HepG2 (cell line): ENCODE measurements around the gene SHTN1. TPM values are rescaled to one million over a fixed set of nuclear protein-coding genes. Genes with fewer than 3 reads are reported as not detected.

ENCODE experiments used
- ATAC-seq: fragments of 200-7000 bp; cut with Tn5 transposase; 3 replicates; pipeline ENCODE4 v1.9.1; 2020; ENCODE audit warnings: mild to moderate bottlenecking, moderate library complexity
- BruUV-seq: library from RNA; stranded (reverse); fragments of 400-500 nt; replicated peaks from 2 replicates; lab custom pipeline; 2021; lab: Mats Ljungman, UMichigan
- CTCF ChIA-PET: fragments of 300-600 bp; formaldehyde crosslinking; extraction: SDS; loops from one replicate; lab custom pipeline; 2021; ENCODE audit warnings: low total read pairs, inconsistent platforms, low intra/inter-chr PET ratio; lab: Yijun Ruan, JAX
- POLR2A ChIA-PET: fragments of 350-600 bp; sonication (Branson Sonifier 250); formaldehyde crosslinking; loops from one replicate; lab custom pipeline; 2020; ENCODE audit warnings: antibody characterized with exemption, inconsistent platforms; lab: Yijun Ruan, JAX
- DNase-seq: peaks from one replicate; pipeline ENCODE4 v3.0.0-alpha.2; 2015; ENCODE audit warnings: low spot score
- FAIRE-seq: peaks from 3 replicates; lab custom pipeline; 2011; peaks lifted over from hg19 to GRCh38; lab: Jason Lieb, UNC
- H2AFZ ChIP-seq: one replicate; pipeline ENCODE4 v1.6.1; 2011; ENCODE audit warnings: low read length, inconsistent platforms
- H3K27ac ChIP-seq: fragments of 300-600 bp; 3 replicates; pipeline ENCODE4 v1.8.0; 2011; ENCODE audit warnings: mixed run types, mild to moderate bottlenecking, mixed read lengths, low read length, inconsistent platforms; ENCODE audit not compliant: insufficient read depth; ENCODE audit errors: extremely low read length
- H3K27me3 ChIP-seq, 2 experiments: fragments of 200-600 bp in 1 of 2; 2 replicates in 1 of 2; 3 replicates in 1 of 2; pipeline versions ENCODE4 v1.6.0 to v1.8.0; 2011; ENCODE audit warnings: low read length in 2 of 2, mild to moderate bottlenecking in 2 of 2, moderate library complexity in 2 of 2, inconsistent platforms in 1 of 2; ENCODE audit not compliant: insufficient read depth in 2 of 2, control insufficient read depth in 1 of 2
- H3K36me3 ChIP-seq, 2 experiments: fragments of 200-600 bp in 1 of 2; replicated peaks in 1 of 2; 2 replicates in 1 of 2; 3 replicates in 1 of 2; pipeline versions ENCODE4 v1.5.1 to v1.8.0; 2011; ENCODE audit warnings: low read length in 2 of 2, inconsistent platforms in 1 of 2; ENCODE audit not compliant: insufficient read depth in 2 of 2, control insufficient read depth in 1 of 2
- H3K4me1 ChIP-seq: 2 replicates; pipeline ENCODE4 v1.5.1; 2012; ENCODE audit warnings: low read length, inconsistent platforms; ENCODE audit not compliant: insufficient read depth
- H3K4me2 ChIP-seq: 2 replicates; pipeline ENCODE4 v1.6.0; 2011; ENCODE audit warnings: low read depth, low read length, inconsistent platforms
- H3K4me3 ChIP-seq, 3 experiments: fragments of 200-600 bp in 1 of 3; sonication (generic), shearing (Covaris generic) in 1 of 3; replicated peaks in 1 of 3; 2 replicates each; pipeline ENCODE4 v1.5.1; 2011 to 2016; ENCODE audit warnings: low read length in 3 of 3, inconsistent platforms in 2 of 3, low read depth in 2 of 3, mild to moderate bottlenecking in 2 of 3, control low read depth in 1 of 3, mixed read lengths in 1 of 3; ENCODE audit not compliant: insufficient read depth in 1 of 3
- H3K79me2 ChIP-seq: one replicate; pipeline ENCODE4 v1.6.1; 2011; ENCODE audit warnings: low read length, inconsistent platforms; ENCODE audit not compliant: insufficient read depth
- H3K9ac ChIP-seq: 2 replicates; pipeline ENCODE4 v1.6.0; 2011; ENCODE audit warnings: mild to moderate bottlenecking, low read depth, low read length, inconsistent platforms; ENCODE audit not compliant: insufficient read depth
- H3K9me3 ChIP-seq: 2 replicates; pipeline ENCODE4 v1.5.1; 2012; ENCODE audit warnings: mild to moderate bottlenecking, low read length
- H4K20me1 ChIP-seq: 2 replicates; pipeline ENCODE4 v1.6.0; 2011; ENCODE audit warnings: inconsistent platforms, mild to moderate bottlenecking, low read length, moderate library complexity; ENCODE audit not compliant: insufficient read depth
- DPF2 ChIP-seq: sonication (generic); formaldehyde crosslinking; IDR thresholded peaks from 2 replicates; pipeline ENCODE4 v1.4.0; 2020; ENCODE audit warnings: mild to moderate bottlenecking, low read depth, missing genetic modification reagents, borderline replicate concordance
- GTF3A ChIP-seq: sonication (generic); formaldehyde crosslinking; conservative IDR thresholded peaks from 2 replicates; pipeline ENCODE4 v1.4.0; 2020; ENCODE audit warnings: mild to moderate bottlenecking, missing genetic modification reagents
- HNF4G ChIP-seq, 2 experiments: sonication (generic) in 1 of 2; formaldehyde crosslinking in 1 of 2; IDR thresholded peaks; 2 replicates each; pipeline versions ENCODE4 v1.4.0 to v1.6.1; 2011 to 2020; ENCODE audit warnings: borderline replicate concordance in 2 of 2, low read depth in 2 of 2, mild to moderate bottlenecking in 2 of 2, low read length in 1 of 2, missing genetic modification reagents in 1 of 2, moderate library complexity in 1 of 2
- KAT2B ChIP-seq: fragments of 150-350 bp; IDR thresholded peaks from 2 replicates; pipeline ENCODE4 v1.6.1; 2014; ENCODE audit warnings: low read depth, low read length, borderline replicate concordance
- MTF2 ChIP-seq: sonication (generic); formaldehyde crosslinking; IDR thresholded peaks from 2 replicates; pipeline ENCODE4 v1.5.0; 2020; ENCODE audit warnings: missing genetic modification reagents, borderline replicate concordance
- NFYC ChIP-seq: IDR thresholded peaks from 2 replicates; pipeline ENCODE4 v1.6.1; 2016; ENCODE audit warnings: missing genetic modification reagents, missing compliant biosample characterization
- NR2F1 ChIP-seq, 2 experiments: fragments of 450-650 bp in 1 of 2; formaldehyde crosslinking in 1 of 2; IDR thresholded peaks; 2 replicates each; pipeline versions ENCODE4 v1.5.0 to v1.6.1; 2016 to 2020; ENCODE audit warnings: mild to moderate bottlenecking in 1 of 2, missing compliant biosample characterization in 1 of 2, missing genetic modification reagents in 1 of 2, moderate library complexity in 1 of 2
- PAXIP1 ChIP-seq: sonication (generic); formaldehyde crosslinking; conservative IDR thresholded peaks from 2 replicates; pipeline ENCODE4 v1.4.0; 2020; ENCODE audit warnings: mild to moderate bottlenecking, missing genetic modification reagents, moderate library complexity
- RCOR2 ChIP-seq: IDR thresholded peaks from 2 replicates; pipeline ENCODE4 v1.6.1; 2016; ENCODE audit warnings: missing biosample characterization, missing genetic modification reagents
- SAFB2 ChIP-seq: sonication (generic); formaldehyde crosslinking; IDR thresholded peaks from 2 replicates; pipeline ENCODE4 v1.5.1; 2020; ENCODE audit warnings: missing genetic modification reagents, low read depth, mild to moderate bottlenecking, borderline replicate concordance
- STAT5B ChIP-seq: sonication (generic); formaldehyde crosslinking; IDR thresholded peaks from 2 replicates; pipeline ENCODE4 v1.4.0; 2020; ENCODE audit warnings: missing genetic modification reagents
- ZBTB37 ChIP-seq: sonication (generic); formaldehyde crosslinking; IDR thresholded peaks from 2 replicates; pipeline ENCODE4 v1.4.0; 2020; ENCODE audit warnings: mild to moderate bottlenecking, missing genetic modification reagents
- ZBTB38 ChIP-seq: sonication (generic); formaldehyde crosslinking; IDR thresholded peaks from 2 replicates; pipeline ENCODE4 v1.5.1; 2020; ENCODE audit warnings: mild to moderate bottlenecking, missing genetic modification reagents
- ZMYM2 ChIP-seq: sonication (generic); formaldehyde crosslinking; IDR thresholded peaks from 2 replicates; pipeline ENCODE4 v1.8.0; 2022; ENCODE audit warnings: mild to moderate bottlenecking, missing genetic modification reagents
- ZNF33A ChIP-seq: sonication (generic); formaldehyde crosslinking; IDR thresholded peaks from 2 replicates; pipeline ENCODE4 v1.5.1; 2020; ENCODE audit warnings: missing genetic modification reagents, mild to moderate bottlenecking, moderate library complexity, borderline replicate concordance
- ZNF484 ChIP-seq: sonication (generic); formaldehyde crosslinking; IDR thresholded peaks from 2 replicates; pipeline ENCODE4 v1.5.1; 2020; ENCODE audit warnings: mild to moderate bottlenecking, low read depth, missing genetic modification reagents, borderline replicate concordance
- ZNF839 ChIP-seq: sonication (generic); formaldehyde crosslinking; IDR thresholded peaks from 2 replicates; pipeline ENCODE4 v1.4.0; 2020; ENCODE audit warnings: missing genetic modification reagents, mild to moderate bottlenecking, borderline replicate concordance
- WGBS: methylation state at CpG from one replicate; pipeline ENCODE4 v1.1.6; 2017; ENCODE audit warnings: low lambda C conversion rate; 5-methylcytosine and 5-hydroxymethylcytosine counted together
- in situ Hi-C: cut with HindIII; loops from 2 replicates; pipeline ENCODE4 v1.10.0; 2017; ENCODE audit warnings: low pct_unique_long_range_greater_than_20kb; ENCODE audit not compliant: extremely low pct_ligation_motif_present
- intact Hi-C: fragments of 100-400 bp; cut with micrococcal nuclease; formaldehyde crosslinking; loops from one replicate; pipeline ENCODE4 v1.10.0; 2022; ENCODE audit not compliant: unreplicated experiment
- polyA plus RNA-seq, 8 experiments: library from polyadenylated mRNA; depleted of rRNA in 3 of 8; stranded (reverse) in 7 of 8; unstranded in 1 of 8; fragments of >200 nt; fragmentation: Illumina TruSeq in 4 of 8; extraction: Trizol in 4 of 8; gene quantifications; 2 replicates each; pipeline versions ENCODE4 v1.2.1 to v1.2.3, GENCODE V29; 2011 to 2016; ENCODE audit warnings: low read depth in 4 of 8, missing spikeins in 1 of 8, mixed read lengths in 1 of 8; ENCODE audit not compliant: insufficient read depth in 1 of 8
- total RNA-seq, 5 experiments: library from RNA; depleted of rRNA; stranded (reverse); fragments of >200 nt; fragmentation: Illumina TruSeq; extraction: Trizol; gene quantifications; 2 replicates each; pipeline ENCODE4 v1.2.3, GENCODE V29; 2016; ENCODE audit warnings: low read depth in 1 of 5
- TF ChIP-seq, protein P1 (sequence below): sonication (generic); formaldehyde crosslinking; IDR thresholded peaks from 2 replicates; pipeline ENCODE4 v1.4.0; 2020; ENCODE audit warnings: mild to moderate bottlenecking, missing genetic modification reagents

Gene SHTN1
- total and polyA plus RNA-seq, 2 of the 13 experiments (the other 11 are each of a cell fraction or from before 2014, with no cell fraction given): 11.3 to 15.6 TPM

- no peak for TF ChIP-seq PAXIP1
- TF ChIP-seq ZNF839: no peak
- TF ChIP-seq, protein P1, sequence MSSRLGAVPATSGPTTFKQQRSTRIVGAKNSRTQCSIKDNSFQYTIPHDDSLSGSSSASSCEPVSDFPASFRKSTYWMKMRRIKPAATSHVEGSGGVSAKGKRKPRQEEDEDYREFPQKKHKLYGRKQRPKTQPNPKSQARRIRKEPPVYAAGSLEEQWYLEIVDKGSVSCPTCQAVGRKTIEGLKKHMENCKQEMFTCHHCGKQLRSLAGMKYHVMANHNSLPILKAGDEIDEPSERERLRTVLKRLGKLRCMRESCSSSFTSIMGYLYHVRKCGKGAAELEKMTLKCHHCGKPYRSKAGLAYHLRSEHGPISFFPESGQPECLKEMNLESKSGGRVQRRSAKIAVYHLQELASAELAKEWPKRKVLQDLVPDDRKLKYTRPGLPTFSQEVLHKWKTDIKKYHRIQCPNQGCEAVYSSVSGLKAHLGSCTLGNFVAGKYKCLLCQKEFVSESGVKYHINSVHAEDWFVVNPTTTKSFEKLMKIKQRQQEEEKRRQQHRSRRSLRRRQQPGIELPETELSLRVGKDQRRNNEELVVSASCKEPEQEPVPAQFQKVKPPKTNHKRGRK (CRISPR knock-in tag): no peak
- TF ChIP-seq NFYC (CRISPR knock-in tag): no peak
- no peak for TF ChIP-seq ZBTB38 (CRISPR knock-in tag)
- TF ChIP-seq ZNF33A (CRISPR knock-in tag): no peak
- TF ChIP-seq KAT2B: no peak
- TF ChIP-seq SAFB2 (CRISPR knock-in tag): no peak
These were observed 127.6 kb downstream of the SHTN1 start (continued) for GRCh38 chr10:116877391-116877790.

GRCh38 chr10:116875897-116876296 is 129.1 kb downstream of the SHTN1 start:
- no TSS peak for BruUV-seq
- in situ Hi-C loops (no loop called here), intact Hi-C loops (no loop called here)
- H3K4me3 ChIP-seq: no peak overlapping the region
- H3K9me3 ChIP-seq: no peaks in the 10 kb centered on the region
- 58% methylated on average over 2 of the region's 2 CpGs for WGBS
- no peak overlapping the region for H2AFZ ChIP-seq
- FAIRE-seq (no peak), ATAC-seq (no peak), DNase-seq (no peak)
- CTCF ChIA-PET: no interaction called here
- no peaks in the 10 kb centered on the region; a peak in 1 of 5 replicates for H3K27me3 ChIP-seq
- no peak overlapping the region for H3K27ac ChIP-seq
- H3K36me3 ChIP-seq: no peaks in the 10 kb centered on the region
- no peak overlapping the region for H3K4me2 ChIP-seq
- H3K9ac ChIP-seq: no peak overlapping the region
- H4K20me1 ChIP-seq: no peaks in the 10 kb centered on the region
- no peaks in the 10 kb centered on the region for H3K79me2 ChIP-seq
- POLR2A ChIA-PET: no interaction called here
- H3K4me1 ChIP-seq: no peaks in the 10 kb centered on the region
- TF ChIP-seq ZMYM2 (CRISPR knock-in tag): no peak
- TF ChIP-seq HNF4G (IDR thresholded peaks at IDR 0.05; ENCODE audit: borderline replicate concordance, low read depth, low read length): no peak
- no peak for TF ChIP-seq HNF4G (CRISPR knock-in tag; IDR thresholded peaks at IDR 0.05; ENCODE audit: borderline replicate concordance, low read depth)
- no peak for TF ChIP-seq ZNF484 (CRISPR knock-in tag)
- no peak for TF ChIP-seq GTF3A
- no peak for TF ChIP-seq STAT5B
- no peak for TF ChIP-seq MTF2 (CRISPR knock-in tag)
- no peak for TF ChIP-seq RCOR2 (CRISPR knock-in tag)
- no peak for TF ChIP-seq ZBTB37 (CRISPR knock-in tag)
- no peak for TF ChIP-seq NR2F1 (CRISPR knock-in tag; IDR thresholded peaks at IDR 0.05)
- TF ChIP-seq DPF2 (CRISPR knock-in tag): no peak
